ENCODE results near the gene C19orf33.
"Not testable (repeated sequence)": the region's sequence is repeated elsewhere in the genome, so short reads cannot be mapped to it uniquely, and the experiment has no call there.

The C19orf33 gene

GRCh38 chr19:38303517-38304351 is at the start of gene C19orf33:
TSS of gene C19orf33 (plus strand) at chr19:38304251. CDS start at chr19:38304262, 11 bp downstream.
- DNase-seq (ENCODE audit: low spot score), result no peak

GRCh38 chr19:38255383-38256014 is 48.6 kb upstream of the C19orf33 start:
- no peak for DNase-seq (ENCODE audit: low spot score)

- not testable (repeated sequence) for DNase-seq (ENCODE audit: low spot score)
These were observed 42.1 kb upstream of the C19orf33 start for GRCh38 chr19:38261942-38262341.

GRCh38 chr19:38262585-38263268 is 41.3 kb upstream of the C19orf33 start:
- no peak for DNase-seq (ENCODE audit: low spot score)

- peak; percentile 69 for DNase-seq (ENCODE audit: low spot score)
These were observed 40.2 kb upstream of the C19orf33 start for GRCh38 chr19:38263689-38264485.

DNA sequence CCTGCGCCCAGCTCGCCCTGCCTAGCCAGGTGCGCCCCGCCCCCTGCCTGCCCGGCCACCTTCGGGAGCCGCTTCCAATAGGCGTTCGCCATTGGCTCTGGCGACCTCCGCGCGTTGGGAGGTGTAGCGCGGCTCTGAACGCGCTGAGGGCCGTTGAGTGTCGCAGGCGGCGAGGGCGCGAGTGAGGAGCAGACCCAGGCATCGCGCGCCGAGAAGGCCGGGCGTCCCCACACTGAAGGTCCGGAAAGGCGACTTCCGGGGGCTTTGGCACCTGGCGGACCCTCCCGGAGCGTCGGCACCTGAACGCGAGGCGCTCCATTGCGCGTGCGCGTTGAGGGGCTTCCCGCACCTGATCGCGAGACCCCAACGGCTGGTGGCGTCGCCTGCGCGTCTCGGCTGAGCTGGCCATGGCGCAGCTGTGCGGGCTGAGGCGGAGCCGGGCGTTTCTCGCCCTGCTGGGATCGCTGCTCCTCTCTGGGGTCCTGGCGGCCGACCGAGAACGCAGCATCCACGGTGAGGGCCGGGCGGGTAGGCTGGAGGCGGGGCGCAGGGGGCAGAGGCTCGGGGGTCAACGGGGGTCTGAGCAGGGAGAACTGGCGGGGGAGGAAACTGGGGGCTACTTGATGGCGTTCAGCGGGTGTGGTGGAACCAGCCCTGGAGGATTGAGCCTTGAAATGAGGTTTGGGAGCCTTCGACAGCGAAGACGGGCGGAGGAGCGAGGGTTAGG is 39.4 kb upstream of the C19orf33 start, which contains the start of gene SPINT2:
Gene SPINT2 (plus strand): TSS at position 88 of the 727 bp plus-strand sequence. CDS start 320 bp downstream, at position 408.
- DNase-seq (ENCODE audit: low spot score), result peak; percentile 32

- DNase-seq (ENCODE audit: low spot score), result no peak
These were observed 38.7 kb upstream of the C19orf33 start for GRCh38 chr19:38265213-38265861.

DNA sequence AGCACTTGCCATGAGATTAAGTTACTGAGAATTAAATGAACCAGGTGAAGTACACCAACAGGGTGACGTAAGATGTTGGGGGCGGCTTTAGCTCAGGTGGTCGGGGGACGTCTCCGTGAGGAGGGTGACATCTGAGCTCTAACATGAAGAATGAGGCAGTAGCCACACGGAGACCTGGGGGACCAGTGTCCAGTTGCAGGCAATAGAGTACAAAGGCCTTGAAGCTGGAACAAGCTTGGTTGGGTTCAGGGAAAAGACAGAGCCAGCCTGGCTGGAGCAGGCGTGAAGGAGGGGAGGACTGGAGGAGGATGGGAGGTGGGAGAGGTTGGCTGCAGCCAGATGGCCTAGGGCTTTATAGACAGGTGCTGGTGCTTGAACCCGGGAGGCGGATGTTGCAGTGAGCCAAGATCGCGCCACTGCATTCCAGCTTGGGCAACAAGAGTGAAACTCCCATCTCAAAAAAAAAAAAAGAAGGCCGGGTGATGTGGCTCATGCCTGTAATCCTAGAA is 38.1 kb upstream of the C19orf33 start:
- DNase-seq (ENCODE audit: low spot score), result no peak

DNA sequence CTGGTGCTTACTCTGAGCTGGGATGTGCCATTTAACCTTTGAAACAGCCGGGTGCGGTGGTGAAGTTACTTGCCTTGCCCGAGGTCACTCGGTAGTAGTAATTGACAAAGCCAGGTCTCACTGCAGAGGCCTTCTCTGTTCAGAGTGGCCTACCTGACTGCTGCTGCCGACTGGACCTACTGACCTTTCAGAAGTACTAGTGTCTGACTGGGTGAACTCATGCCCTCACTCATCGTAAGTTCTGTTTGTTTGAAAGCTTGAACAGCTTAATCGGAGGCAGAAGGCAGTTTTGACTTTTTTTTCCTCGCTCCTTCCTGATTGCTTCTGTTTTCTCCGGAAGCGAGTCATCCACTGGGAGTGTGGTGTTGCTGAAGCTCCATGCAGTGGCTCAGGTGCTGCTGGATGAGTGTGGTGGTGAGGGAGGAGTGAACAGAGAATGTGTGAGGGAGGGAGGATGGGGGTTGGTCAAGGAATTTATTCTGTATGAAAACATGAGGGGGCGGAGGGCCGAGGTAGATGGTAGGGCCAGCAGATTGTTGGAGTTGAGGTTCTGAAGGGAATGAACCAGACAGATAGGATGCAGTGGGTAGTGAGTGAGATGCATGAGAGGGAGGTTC is 37.0 kb upstream of the C19orf33 start:
- DNase-seq (ENCODE audit: low spot score), result no peak

DNA sequence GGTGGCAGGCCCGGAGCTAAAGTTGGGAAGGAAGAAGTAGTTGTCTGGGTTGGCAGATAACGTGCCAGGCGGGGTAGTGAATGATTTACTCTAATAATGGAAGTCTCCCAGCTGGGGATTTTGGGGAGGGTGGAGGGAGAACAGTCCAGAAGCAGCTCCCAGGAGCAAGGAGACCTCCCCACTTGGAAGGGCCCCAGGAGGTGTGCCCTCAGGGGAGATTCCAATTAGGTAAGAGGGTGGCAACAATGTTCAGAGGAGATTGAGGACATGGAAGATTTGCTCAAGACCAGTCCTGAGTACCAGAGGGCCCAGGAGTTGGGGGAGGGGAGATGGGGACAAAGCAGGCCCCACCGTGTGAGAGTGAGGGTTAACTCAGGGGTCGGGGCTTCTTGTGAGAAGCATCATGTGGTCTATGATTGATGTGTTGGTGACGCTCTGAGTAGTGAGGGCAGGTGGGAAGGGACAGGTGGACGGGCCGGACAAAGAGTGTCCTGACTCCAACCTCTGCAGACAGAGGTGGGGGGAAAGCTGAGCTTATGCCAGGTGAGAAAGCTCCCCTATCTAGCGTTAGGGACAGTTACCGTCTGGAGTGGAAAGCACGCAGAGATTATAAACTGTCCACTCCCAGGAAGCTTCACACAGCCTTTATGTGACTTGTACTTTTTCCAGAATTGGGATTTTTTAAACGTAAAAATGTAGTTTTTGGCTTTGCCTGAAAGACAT is 36.1 kb upstream of the C19orf33 start:
- peak; percentile 38 for DNase-seq (ENCODE audit: low spot score)

DNA sequence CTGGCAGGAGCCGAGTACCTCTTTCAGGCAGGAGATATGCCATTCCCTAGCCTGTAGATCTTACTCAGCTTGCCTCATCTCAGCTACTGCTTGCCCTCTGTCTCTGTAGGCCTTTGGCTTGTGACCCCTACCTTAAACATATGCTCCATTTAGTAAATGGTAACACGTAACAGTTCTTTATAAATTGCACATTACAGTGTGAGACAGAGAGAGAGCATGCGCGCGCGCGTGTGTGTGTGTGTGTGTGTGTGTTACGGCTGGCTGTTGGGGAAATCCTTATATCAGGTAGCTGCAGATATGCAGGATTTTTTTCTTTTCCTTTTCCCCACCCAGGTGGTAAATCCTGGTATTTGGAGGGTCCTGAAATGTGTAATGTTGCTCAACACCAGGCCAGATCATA is 35.5 kb upstream of the C19orf33 start:
- no peak for DNase-seq (ENCODE audit: low spot score)

DNA sequence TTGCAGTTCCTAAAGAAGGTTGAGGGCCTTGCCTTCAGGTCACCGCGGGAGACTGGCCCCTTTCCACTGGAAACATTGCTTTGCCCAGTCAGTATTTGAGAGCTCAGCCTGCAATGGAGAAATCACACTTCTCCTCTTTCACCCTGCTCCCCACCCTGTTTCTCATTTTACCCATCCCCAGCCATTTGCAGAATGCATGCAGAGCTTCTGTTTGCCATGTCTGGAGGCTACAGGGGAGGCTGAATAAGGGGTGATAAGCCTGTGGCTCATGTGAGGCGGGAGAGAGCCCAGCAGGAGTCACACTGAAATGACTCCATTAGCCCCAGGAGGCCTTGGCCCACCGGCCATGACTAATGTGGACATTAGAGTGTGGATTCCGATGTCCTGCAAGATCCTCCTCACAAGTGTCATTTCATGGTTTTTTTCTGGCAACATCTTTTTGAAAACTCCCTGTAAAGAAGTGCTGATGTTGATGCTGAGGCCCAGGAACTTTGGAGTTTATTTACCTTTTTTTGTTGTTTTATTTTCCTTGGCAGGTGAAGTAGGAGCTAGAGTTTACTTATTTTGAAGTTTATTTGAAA is 33.4 kb upstream of the C19orf33 start:
- DNase-seq (ENCODE audit: low spot score), result peak; percentile 68

- DNase-seq (ENCODE audit: low spot score), result no peak
These were observed 30.6 kb upstream of the C19orf33 start for GRCh38 chr19:38273499-38273898.

DNA sequence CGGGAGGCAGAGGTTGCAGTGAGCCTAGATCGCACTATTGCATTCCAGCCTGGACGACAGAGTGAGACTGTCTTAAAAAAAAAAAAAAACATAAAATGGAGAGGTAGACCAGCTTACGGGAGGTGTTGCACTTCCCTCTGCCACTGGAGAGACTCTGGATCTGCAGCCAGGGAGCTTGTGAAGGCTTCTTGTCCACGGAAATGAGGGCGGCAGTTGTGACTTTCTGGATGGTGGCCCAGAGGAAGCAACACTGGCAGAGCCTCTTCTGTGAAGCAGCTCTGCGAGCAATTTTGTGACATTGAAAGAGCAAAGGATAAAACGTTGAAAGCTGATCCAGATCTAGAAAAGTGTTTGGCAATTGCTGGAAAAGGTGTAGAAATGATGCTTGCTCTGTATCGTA is 29.3 kb upstream of the C19orf33 start:
- DNase-seq (ENCODE audit: low spot score), result no peak

- DNase-seq (ENCODE audit: low spot score), result no peak
These were observed 27.0 kb upstream of the C19orf33 start for GRCh38 chr19:38276942-38277517.

DNA sequence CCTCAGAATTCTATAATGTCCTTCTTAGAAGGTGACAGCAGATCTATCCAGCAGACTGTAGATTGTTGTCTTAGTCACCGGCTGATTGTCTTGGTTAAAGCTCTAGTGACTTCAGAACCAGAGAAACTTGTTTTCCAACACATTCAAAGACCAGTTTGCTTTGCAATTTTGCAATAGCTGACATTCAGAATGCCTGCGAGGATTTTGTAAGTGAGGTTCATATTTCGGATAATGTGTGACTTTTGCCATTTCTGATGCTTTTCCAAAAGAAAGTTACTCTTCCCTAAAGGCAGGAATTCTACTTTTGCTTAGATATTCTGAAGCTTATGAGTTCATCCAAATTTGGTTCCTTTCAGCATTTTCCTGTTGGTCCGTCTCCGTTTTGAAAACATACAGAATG is 26.5 kb upstream of the C19orf33 start:
- DNase-seq (ENCODE audit: low spot score), result no peak

DNA sequence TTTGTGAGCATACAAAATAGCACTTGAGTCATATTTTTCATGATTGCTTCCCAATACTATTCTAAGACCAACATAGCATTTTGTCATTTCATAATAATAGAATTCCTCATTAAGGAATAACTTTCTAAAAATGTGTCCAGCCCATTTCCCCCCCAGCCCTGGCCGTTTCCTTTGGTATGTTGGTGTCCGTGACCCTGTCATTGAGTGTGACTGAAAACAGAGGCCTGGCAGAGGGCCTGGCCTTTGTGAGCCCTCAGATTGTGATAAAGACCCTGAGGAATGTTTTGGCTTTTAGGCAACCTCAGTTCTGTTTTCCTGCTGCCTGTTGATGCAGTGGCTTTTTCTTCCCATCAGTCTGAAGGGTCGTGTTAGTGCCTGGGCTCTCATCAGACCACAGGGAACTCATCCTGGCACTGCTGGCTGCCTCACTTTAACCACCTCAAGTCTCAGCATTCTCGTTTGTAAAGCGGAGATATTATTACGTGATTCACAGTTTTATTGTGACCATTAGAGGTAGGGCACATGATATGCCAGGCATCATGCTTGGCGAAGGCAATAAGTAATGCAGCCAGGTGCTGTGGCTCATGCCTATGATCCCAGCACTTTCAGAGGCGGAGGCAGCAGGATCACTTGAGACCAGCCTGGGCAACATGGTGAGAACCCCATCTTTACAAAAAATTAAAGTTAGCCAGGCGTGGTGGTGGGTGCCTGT is 25.9 kb upstream of the C19orf33 start:
- DNase-seq (ENCODE audit: low spot score), result no peak

DNA sequence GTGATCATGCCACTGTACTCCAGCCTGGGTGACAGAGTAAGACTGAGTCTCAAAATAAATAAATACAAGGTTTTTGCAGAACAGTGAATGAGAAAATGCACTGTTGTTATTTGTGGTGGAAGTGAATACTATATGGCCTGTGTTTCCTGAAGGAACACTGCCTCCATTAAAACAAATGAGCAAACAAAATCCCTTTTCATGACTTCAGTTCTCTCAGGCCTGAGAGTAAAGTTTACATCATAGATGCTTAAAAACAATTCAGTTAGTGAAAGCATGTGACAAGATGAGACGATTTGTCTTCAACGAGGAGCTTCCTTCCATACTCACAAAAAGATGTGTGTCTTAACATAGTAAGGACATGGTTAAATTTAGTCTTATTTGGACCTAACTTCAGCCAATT is 25.3 kb upstream of the C19orf33 start:
- DNase-seq (ENCODE audit: low spot score), result no peak
